NCI-H1930 (cell line): ENCODE results near the gene CD44.

ENCODE experiments used
- DNase-seq, 2 experiments: peaks; one replicate each; lab custom pipeline; 2025; lab: John Stamatoyannopoulos, UW

Gene CD44

DNA sequence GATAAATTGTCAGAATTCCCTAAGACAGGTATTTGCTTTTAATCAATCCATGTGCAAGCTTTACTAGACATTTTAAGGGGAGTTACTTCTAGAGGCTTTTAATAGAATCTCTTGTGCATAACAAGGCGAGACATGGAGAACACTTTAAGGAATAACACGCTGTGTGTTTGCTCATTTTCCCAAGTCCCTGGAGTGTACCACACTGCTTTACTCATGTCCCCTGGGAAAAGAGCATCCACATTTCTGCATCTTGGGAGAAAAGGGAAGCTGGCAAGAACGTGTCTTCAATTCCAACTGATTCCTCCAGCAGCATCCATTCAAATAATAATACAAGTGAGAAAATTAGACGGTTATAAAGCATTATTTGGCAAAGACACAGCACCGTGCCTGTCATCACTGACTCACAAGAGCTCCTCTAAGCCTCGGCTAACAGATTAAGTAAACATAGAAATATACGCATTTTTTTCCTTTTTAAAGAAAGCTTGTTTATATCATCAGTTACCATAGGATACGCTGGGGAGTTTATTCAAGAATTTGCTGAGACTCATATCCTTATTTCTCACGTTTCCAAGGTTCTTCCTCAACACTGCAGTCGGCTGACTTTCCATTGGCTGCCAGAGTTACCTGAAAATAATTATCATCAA lies 121.5 kb downstream of the CD44 start:
- no peak for DNase-seq

DNA sequence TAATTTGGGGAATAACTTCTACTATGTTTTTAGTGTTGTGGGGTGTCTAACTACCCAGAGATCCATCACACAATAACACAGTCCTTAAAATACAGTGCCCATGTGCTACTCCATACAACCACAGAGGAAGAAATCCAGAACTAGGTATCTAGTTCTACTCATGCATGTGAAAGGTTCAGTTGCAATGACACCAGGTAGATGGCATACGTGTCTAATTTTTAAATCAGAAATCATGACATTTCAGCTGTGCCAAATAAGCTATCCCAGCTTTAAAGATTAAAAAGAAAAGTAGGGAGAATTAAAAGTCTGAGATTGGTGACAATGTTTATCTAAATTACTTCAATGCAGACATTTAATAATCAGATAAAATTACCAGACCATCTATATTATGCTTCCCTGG lies 122.2 kb downstream of the CD44 start:
- no peak for DNase-seq

DNA sequence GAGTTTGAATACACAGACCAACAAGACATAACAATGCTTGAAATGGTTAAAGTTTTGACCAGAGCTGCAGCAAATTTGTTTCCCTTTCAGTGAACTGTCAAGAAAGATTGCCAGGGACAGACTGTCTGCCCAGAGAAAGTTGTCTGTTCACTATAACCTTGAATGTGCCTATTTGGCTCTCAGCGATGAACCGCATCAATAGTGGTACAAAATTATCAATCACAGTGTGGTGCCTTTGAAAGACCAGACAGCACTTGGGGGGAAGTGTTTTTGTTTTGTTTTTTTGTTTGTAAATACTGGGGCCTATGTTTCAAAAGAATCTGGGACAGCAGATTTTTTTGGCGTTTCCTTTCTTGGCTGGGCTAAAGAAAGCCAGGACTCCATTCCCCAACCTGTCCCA lies 123.1 kb downstream of the CD44 start:
- DNase-seq, result no peak

DNA sequence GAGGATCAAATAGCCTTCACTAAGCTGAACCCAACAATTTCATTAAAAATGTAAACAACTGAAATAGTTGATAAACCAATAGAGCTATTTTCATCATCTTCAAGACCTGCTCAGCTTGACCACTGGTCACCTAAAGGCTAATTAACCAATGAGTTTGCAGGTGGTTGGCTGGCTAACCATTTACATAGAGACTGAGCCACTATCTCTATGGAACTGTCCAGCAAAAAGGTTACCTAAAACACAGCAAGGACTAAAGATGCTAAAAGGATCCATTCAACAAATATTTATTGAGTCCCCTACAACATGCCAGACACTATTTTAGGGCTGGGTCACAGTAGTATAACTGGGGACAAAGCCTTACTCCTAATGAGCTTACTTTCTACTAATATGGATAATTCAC lies 123.8 kb downstream of the CD44 start:
- no peak for DNase-seq

DNA sequence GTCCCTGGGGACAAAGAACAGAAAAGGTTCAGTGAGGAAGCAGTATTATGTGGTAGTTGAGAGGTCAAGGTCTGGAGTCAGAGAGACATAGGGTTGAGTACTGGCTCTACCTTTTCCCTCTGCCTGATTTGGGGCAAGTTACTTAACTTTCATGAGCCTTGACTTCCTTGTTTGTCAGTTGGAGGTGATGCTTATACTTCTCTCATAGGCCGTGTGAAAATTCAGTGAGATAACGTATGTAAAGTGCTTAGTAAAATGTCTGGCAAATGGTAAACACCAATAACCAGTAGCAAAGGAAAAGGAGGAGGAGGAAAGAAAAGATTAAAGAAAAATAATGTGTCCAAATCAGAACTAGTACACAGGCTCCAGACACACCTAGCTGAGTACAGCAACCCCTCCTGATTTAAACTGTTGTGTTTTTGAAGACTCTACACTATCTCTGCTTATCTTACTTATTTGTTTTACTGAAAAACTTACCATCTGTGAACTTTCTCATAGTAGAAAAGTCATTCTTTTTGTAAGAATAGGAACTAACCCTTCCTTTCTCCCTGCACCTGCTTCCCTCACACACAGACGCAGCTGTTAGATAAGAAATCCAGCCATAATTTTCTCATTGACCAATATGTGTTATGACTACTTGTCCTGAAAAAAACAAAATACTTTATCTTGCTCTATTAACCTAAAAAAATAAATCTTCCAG lies 126.9 kb downstream of the CD44 start:
- DNase-seq, result no peak

DNA sequence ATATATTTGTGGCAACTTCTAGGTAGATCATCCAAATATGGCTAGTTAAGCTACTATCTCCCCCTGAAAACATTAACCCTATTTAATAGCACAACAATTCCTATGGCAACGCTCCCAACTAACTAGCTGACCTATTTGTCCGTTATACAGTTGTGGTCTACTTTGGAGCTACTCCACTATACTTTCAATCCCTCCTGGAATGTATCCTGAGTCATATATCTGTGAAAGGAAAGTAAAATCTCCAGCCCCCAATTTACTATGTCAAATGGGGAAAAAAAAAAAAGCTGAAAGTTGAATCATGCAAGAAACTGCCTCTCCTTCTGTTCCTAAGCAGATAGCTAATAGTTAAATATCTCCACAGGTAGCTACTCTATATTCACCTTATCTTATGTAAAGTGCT lies 128.5 kb downstream of the CD44 start:
- DNase-seq, result no peak

DNA sequence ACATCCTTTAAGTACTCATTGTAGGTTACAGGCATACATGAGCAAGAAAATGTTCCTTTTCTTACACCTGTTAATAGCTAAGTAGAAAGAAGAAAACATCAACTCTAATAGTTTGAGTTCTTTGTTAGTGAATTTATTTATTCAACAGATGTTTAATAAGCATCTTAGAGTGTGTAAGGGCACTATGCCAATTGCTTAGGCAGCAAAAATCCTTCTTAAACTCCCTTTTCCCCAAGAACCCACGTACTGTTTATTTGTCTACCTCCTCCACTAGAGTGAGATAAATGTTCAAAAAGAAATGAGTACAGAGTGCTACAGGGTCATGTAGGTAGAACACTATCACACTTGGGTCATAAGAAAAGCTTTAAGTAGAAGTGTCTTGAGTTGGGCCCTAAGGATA lies 131.4 kb downstream of the CD44 start:
- no peak for DNase-seq

DNA sequence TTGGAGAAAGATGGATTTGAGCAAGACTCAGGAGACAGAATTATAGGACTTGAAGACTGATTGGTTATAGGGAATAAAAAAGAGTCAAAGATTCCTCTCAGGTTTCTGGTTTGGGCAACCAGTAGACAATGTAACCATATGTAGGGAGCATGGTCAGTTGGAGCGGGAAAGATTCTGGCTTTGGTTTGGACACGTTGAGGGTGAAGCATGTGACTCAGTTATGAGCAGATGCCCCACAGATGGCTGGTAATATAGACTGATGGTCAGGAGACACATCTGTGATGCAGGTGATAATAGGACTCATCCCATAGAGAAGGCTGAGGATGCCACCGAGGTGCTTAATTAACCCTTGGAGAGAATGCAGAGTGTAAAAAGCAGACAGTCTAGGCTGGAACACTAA lies 132.1 kb downstream of the CD44 start:
- DNase-seq, result no peak

DNA sequence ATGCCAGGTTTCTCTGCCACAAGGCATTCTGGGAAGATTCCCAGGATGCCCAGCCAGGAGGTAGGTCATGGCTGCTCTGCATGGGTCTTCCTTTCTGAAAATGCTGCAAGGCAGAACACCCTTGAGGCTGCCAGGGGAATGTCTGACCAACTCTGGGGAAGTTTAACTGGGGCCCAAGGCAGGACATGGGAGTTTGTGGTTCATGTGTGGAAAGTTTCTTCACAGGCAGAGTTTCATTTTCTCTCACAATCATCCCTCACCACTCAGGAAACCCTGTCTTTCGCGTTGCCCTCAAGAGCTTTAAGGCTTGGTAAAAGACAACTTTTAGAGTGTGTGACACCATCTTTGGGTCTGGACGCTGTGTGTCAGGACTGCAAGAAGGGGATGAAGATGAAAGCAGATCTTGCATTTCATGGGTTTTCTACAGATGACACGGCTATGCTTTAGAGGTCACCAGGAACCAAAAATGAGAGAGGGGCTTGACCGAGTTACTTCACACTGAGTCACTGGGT lies 133.5 kb downstream of the CD44 start:
- no peak for DNase-seq

DNA sequence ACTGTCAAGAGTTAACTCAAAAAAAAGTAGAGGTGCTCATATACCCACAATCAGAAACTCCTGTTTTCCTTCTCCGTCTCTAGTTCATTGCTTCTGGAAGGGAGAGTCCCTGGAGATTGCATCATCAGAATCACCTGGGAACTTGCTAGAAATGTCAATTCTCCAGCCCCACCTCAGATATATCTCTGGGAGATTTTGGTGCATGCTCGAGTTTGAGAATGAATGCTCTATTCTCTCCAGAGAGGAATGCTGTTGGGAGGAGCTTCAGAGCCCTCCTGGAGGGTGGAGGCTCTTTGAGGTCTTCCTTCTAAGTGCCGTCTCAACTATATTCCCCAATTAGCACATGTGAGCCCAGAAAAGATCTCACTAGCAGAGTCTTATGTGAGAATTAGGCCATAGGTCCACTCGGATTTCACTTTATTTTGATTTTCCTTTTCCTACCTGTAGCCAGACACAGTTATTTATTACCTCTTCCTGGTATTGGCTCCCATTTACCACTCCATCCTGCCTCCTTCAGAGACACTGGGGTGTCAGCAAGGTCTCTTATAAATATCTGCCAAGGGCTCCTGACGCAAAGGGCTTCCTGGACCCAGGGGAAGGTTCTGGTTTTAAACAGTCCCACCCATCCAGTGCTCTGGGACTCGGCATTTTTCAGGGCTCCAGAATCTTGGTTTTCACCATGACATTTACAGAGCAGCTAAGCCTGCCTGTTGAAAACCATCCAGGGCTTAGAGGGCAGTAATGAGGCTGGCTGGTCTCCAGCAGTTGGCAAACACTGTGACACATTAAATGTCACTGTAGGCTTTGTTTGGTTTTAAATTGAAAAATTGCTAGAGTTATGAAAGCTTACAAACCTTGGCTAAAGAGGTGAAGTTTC lies 136.2 kb downstream of the CD44 start:
- peak in 1 of 2 experiments; percentile 48 for DNase-seq

DNA sequence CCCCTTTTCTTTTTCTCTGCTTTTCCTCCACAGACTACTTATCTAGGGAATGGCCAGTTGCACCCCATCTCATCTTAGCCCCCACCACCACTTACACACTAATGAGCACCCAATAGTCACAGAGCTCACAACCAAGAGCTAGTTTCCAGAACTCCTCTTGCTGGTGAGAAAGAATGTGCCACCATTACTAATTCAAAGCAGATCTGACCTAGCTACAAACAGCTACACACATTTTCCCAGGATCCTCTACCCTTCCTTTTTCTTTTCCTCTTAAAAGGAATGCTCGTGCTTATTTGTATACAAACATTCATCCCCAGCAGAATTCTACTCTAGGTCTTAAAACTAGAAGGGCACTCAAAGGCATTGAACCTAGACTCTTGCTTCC lies 136.8 kb downstream of the CD44 start:
- no peak for DNase-seq

DNA sequence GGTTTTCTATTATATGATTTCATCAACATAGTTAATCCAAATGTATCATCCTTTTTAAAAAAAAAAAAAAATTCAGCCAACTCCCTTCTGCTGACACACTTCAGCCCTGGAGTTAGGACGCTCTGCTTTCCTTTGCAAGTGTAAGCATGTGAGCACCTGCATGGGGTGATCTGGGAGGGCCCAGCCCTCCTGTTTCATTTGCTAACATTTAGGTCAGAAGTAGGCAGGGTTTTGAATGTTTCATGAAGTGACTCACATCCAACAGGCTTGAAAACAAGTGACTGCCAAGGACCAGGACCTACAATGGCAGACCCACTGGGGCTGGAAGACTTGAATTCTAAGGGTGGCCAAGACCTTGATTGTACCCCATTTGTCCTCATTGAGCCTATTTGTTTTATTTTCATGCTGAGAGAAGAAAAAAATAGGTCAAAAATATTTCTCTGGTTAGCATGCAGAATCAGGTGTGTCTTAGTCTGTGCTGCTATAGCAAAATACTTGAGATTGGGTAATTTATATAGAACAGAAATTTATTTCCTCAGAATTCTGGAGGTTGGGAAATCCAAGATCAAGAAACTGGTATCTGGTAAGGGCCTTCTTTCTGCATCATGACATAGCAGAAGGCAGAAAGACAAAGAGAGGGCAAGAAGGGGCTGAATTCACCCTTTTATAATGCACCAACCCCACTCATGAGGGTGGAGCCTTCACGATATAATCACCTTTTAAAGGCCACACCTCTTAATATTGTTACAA lies 137.6 kb downstream of the CD44 start:
- DNase-seq, result no peak

DNA sequence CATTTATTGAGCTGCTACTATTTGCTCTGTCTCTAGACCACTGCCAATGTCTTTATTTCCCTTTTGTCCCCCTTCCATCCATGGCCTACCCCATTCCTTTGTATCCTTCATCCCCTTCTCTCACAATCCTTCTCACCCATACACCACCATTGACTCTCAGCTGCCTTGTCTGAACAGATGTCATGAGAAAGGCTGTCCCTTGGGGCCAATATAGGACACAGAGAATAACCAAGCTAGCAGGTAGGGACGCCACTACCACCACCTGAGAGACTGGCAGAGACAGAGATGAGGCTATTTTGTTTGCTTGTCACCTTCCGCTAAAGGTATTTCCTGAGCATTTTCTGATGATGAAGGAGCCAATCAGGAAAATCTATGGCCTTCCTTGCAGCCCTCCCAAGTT lies 138.9 kb downstream of the CD44 start:
- DNase-seq, result peak in 1 of 2 experiments; percentile 30

DNA sequence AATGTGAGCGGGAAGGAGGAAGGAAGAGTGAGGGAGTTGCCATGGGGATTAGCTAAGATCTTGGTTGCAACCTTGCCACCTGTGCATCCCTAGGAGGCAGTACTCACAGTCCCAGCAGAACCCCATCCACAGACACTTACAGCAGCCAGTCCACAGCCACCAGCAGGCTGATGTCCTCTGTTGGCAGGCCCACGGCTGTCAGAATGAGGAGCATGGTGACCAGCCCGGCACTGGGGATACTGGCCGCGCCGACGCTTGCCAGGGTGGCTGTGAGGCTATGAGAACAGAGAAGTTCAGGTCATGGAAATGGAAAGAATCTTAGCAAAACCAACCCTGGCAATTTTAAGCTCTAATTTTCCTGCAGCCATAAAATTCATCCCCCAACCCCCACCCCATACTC lies 141.8 kb downstream of the CD44 start:
- DNase-seq, result no peak

DNA sequence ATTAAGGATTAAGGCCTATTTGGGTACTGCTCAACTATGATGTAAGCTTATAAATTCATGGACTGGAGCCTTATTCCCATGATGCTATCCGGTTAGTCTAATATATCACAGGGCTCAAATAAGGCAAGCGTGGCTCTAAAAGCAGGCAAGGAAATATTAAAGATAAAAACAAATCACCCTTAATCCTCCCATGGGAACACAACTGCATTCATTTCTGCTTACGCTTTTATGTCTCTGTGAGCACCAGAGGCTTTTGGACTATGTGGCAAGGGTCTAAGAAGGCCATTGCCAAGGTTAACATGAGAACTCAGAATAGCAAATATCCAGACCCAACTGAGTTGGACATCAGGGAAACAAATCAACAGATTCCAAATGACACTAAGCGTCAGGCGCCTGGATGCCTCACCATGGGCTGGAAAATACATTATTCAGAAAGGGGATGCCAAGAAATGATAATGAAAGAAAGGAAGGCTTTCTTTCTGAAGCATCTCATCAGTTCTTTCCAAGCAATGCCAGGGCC lies 142.3 kb downstream of the CD44 start:
- DNase-seq, result no peak
